ENCODE results near the gene SUB1.
"Not testable (repeated sequence)": the region's sequence is repeated elsewhere in the genome, so short reads cannot be mapped to it uniquely, and the experiment has no call there.

SUB1 gene

DNA sequence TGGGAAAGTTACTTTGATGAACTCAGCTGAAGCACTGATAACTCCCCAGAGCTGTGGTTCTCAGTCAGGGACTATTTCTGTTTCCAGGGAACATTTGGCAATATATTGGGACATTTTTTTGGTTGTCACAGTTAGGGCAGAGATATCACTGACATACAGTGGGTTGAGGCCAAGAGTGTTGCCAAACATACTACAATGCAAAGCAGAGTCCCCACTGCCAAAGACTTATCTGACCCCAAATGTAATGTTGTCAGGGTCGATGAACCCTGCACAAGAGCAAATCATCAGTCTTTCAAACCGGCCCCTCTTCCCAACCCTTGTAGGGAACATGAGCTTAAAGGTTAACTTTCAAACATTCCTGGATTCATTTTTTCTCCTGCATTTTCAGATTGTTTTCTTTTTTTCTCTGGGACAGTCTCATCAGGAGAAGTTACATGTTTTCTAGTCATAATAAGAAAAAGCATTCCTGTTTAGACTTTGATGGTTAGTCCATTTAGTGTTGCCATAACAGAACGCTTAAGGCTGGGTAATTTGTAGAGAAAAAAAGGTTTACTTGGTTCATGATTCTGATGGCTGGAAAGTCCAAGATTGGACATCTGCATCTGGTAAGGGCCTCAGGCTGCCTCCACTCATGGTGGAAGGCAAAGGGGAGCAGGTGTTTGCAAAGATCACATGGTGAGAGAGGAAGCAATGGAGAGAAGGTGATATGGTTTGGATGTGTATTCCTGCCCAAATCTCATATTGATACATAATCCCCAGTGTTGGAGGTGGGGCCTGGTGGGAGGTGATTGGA is 18.8 kb upstream of the SUB1 start:
- DNase-seq = no peak

DNA sequence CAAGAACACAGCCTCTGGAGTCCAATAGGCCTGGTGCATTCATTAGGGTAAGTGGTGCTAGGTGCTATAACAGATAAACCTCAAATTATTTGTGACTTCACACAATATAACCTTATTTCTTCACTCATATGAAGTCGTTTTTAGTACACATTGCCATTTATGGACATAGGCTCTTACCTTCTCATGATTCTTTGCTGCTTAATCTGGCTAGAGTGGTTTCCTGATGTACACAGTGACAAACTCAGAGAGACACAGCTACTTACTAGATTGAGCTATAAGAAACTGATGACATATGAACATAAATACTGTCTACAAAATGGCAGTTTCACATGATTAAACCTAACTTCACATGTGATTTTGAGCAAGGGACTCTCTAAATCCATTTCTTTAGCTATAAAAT is 14.2 kb upstream of the SUB1 start:
- no peak for DNase-seq

DNA sequence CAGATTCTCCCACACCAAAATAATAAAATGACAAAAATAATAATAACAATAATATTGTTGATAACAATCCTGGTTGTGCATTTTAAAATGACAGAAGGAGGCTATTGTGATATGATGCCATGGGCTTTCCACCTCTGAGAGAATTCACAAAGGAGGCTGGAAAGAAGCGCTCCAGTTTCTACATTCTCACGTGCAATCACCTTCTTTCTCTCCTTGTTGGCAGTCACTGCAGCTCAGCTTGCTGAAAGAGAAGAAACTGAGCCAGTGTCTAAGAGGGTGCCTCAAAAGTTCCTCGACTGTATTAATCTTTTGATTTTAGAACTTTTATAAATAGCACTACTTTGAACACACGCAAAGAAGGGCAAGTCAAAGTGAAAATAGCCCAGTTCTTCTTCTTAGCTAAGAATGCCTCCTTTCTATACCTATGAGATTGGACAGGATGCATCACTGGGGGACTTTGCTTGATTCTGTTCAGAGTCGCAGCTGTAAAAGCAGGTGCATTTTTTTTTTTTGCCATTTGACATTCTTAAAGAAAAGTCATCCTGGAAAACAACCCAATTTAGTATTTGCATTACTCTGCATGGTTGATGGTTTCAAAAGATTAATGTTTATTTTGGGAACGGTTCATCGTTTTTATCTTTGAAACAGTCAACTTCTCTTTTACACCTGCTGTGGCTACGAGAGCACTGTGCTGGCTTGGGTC is 12.4 kb upstream of the SUB1 start:
- DNase-seq = no peak

DNA sequence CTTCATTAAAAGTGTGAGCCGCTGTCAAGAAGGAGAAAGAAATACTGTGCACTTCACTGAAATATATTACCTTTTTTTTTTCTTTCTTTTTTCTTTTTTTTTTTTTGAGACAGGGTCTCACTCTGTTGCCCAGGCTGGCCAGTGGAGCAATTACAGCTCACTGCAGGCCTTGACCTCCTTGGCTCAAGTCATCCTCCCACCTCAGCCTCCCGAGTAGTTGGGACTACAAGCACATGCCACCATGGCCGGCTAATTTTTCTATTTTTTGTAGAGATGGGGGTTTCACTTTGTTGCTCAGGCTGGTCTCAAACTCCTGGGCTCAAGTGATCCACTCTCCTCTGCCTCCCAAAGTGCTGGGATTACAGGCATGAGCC is 11.9 kb upstream of the SUB1 start:
- not testable (repeated sequence) for DNase-seq

DNA sequence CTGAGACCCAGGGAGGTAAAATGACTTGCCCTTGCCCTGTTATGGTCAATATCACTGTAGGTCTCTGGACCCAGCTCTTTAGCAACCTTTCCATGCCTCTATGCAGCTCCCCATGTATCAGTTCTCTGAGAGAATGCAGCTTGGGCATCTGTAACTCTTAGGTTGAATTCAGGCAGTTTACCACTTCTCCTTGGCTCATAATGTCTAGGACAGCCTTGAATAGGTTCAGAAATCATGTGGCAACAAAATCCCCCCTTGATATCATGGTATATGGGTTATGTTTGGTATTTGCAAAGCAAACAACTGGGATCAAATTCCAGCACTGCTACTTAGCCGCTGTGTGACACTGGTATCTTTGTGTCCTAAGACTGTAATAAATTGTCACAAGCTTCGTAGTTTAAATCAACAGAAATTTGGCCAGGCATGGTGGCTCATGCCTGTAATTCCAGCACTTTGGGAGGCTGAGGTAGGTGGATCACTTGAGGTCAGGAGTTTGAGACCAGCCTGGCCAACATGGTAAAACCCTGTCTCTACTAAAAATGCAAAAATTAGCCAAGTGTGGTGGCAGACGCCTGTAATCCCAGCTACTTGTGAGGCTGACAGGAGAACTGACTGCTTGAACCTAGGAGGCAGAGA is 10.7 kb upstream of the SUB1 start:
- DNase-seq = no peak

DNA sequence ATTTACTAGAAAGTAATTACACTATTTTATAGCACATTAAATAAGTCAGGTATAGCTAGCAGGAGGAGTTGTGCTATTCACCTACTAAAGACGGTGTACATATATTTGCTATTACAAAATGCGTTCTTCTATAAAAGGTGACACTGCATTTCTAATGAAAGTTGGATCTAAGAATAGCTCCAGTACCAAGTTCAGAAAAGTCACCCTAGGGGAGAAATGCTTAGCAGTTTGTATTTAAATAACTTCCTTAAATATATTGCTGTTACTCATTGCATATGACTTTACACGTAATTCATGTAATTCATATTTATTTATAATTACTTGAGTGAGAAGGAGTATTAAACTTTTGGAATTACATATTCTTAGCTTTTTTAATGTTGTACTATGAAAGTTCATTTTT is 7.0 kb upstream of the SUB1 start:
- no peak for DNase-seq

DNA sequence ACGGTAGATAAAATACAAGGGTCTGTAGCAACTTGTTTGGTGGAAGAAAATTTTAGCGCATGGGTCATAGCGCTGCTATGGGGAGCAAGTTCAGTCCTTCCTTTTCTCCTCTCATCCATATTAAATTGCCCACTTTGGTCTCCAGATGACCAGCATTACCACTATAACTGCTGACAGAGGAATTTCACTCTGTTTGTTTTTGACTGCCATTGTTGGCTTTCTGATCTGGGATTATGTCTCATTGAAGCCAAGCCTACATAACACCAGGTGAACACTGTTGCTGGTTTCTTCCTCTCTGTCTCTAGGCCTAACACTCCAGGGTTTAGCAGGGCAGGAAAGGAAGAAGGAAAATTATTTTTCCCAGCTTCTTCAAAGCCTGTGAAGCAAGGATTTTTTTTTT is 6.6 kb upstream of the SUB1 start:
- no peak for DNase-seq

DNA sequence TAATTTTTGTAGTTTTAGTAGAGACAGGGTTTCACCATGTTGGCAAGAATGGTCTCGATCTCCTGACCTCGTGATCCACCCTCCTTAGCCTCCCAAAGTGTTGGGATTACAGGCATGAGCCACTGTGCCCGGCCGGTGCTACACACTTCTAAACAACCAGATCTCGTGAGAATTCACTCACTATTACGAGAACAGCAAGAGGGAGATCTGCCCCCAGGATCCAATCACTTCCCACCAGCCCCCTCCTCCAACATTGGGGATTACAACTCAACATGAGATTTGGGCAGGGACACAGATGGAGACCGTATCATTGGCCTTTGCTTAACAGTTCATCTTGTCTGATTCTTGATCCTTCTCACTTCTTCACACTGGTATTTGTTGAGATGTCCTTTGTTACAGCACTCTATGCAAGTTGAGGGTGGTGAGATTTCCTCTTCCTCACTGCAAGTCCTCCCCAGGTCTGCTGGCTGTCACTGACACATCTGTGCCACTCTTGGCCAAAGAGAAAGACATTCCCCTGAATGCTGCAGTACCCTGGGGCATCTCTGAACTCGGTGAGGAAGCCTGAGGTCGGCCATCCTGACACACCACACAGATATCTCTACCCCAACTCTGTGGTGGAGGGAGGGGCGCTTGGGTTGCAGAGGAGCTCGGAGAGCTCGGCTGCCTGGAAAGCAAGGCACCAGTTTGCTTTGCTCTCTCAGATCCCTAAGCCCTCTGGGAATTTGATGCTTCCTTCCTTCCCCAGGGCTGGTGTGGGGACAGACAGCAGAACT is 4.2 kb upstream of the SUB1 start:
- no peak for DNase-seq

DNA sequence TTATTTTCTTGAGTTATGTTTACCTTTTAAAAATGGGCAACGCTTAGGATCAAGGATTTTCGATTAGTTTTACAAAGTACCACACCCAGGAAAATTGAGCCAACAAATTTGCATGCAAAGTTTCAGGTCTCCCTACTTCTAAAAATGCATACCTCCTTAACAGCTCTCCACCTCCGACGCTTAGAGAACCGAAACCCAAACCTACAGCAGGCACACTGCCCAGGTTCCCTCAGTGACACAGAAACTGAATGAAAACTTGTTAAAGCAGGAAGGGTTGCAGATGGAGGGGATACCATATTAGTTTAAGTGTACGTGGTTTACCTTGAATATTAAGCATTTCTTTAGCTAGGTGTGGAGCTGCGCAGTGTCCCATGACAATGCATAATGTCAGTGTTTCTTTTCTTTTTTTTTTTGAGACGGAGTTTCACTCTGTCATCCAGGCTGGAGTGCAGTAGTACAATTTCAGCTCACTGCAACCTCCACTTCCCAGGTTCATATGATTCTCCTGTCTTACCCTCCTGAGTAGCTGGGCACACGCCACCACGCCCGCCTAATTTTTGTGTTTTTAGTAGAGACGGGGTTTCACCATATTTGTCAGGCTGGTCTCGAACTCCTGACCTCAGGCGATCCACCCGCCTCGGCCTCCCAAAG is 1.6 kb upstream of the SUB1 start:
- DNase-seq = no peak

DNA sequence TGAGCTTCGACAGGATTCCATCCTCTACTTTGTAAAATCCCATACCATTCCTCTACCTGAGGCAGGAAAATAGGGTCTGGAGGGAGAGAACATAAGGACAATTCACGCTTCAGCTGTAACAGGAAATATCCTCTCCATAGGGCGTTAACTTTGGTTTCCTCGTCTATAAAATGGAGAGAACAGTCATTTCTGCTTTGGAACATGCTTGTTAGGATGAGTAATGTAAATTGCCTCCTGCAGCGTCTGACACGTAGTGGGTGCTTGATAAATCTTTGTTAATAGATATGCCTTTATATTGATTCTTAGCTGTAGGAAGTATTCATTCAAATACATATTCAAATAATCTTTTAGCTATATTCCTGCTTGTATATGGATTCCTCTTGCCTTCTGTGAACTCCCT is 711 bp upstream of the SUB1 start:
- DNase-seq = no peak

DNA sequence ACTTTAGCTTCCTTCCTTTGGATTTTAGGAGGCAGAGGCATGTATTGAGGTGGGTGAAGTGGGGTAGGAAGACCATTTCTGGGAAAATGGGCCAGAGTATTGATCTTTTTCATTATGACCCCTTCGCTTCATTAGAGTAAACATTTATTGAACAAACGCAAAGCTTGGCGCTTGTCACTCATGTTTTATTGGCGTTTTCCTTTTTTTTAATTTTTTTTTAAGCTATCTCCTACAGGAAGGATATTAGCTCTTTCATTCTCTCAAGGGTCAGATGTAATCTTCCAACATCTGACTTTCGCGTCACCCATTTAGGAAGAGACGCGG is 273 bp upstream of the SUB1 start:
- DNase-seq = no peak

DNA sequence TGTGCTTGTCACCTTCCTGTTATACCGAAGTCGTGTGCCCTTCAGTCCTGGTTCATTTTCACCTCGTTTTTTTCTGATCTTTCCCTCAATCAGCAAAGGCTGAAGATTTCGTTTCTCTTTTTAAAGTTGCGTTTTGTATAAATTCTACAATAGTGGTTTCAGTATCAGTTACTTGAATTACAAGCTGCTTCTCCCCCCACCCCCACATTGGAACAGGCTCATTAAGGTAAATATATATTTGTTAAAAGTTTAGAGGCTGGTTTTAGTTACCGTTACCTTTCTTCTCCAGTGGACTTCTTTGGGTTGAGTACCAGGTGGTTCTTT is 881 bp downstream of the SUB1 start:
- DNase-seq = no peak

DNA sequence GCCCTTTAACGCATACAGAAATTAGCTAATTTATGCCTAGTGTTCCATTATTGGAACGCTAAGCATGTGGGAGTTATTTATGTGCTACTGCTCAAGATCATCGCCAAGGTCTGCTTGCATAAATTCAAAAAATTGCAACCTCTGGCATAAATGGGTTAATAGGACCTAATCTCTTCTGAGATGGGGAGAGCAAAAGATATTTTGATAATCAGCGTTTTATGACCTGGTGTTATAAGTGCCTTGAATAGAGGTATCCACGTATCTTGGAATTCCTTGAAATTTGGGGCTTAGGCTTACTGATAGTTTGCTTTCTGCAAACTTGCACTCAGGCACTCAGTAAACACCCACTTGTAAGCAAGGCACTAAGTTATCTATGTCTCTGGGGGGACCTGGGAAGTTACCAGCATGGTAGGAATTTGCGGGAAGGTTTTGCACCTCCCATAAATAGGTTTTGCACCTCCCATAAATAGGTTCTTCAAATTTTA is 1.8 kb downstream of the SUB1 start:
- DNase-seq = no peak

DNA sequence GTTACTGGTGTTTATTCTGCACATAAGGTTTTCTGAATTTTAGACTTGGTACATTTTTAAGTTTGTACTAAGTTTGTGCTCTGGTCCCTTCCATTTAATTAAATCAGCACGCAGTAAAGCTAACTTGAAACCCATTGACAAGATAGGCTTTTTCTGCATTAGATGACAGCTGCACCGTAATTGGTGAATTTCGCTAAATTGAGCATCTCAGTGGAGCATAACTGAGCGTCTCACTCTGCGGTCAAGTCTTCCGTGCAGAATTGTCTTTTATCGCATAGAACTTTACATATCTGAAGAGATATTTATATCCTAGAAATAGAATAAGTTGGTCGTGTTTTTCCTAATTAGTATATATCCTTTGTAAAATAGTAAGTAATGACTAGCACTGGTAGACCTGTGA is 4.1 kb downstream of the SUB1 start:
- no peak for DNase-seq

DNA sequence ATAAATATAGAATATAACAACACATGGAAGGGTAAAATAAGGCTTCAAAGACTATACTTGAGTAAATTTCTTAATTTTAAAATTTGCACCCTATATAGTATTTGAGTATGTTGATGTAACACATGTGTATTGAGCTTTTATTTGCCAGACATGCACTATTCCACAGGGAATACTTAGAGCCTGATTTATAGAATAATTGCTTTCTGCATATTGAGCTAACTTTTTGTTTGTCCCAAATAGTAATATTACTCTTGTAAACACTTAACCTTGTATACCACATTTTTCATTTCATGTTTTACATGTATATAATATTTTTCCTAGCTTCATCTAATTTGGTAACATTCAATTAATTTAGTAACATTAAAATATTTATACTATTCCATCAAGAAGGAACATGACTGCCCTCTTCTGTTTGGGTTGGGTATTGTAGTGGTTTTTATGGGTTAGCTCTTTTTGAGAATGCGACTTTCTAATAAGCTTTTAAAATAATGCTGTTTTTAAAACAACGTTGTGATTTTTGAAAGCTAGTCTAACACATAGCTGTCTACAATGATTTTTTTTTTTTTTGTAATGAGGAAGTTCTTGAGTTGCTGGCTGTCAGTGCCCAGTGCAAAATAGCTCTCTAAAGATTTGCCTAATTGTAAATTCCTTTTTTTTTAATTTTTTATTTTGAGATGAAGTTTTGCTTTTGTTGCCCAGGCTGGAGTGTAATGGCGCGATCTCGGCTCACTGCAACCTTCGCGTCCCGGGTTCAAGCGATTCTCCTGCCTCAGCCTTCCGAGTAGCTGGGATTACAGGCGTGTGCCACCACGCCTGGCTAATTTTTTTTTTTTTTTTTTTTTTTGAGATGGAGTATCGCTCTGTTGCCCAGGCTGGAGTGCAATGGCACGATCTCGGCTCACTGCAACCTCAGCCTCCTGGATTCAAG is 4.8 kb downstream of the SUB1 start:
- DNase-seq = no peak

DNA sequence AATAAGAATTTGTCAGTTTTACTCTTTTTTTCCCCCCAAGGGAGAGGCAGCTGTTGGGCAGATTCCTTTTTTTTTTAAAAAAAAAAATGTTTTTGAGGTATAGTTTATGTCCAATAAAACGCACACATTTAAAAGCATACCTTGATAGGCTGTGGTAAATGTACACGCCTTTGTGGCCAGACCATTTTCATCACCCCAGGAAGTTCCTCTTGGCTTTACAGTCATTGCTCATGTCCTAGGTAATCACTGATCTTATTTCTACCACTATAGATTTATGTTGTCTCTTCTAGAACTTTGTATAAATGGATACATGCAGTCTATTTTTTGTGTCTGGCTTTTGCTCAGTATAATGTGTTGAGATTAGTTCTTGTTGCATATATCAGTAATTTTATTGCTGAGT is 9.8 kb downstream of the SUB1 start:
- DNase-seq = no peak

DNA sequence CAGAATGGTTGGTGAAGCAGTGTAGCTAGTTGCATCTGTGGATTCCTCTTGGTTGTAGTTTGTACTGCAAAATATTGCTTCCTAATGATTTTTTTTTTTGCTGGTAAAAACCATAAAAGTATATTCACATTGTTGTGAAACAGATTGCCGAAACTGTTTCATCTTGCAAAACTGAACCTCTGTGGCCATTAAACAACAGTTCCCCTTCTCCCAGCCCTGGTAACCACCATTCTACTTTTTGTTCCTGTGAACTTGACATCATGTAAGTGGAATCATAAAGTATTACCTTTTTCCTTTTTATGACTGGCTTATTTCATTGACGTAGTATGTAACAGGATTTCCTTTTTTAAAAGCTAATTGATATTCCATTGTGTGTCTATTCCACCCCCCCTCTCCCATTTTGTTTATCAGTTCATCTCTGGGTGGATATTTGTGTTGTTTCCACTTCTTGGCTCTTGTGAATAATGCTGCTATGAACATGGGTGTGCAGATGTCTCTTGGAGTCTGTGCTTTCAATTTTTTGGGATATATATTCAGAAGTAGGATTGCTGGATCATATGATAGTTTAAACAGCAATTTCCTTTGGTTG is 11.8 kb downstream of the SUB1 start:
- DNase-seq = no peak

DNA sequence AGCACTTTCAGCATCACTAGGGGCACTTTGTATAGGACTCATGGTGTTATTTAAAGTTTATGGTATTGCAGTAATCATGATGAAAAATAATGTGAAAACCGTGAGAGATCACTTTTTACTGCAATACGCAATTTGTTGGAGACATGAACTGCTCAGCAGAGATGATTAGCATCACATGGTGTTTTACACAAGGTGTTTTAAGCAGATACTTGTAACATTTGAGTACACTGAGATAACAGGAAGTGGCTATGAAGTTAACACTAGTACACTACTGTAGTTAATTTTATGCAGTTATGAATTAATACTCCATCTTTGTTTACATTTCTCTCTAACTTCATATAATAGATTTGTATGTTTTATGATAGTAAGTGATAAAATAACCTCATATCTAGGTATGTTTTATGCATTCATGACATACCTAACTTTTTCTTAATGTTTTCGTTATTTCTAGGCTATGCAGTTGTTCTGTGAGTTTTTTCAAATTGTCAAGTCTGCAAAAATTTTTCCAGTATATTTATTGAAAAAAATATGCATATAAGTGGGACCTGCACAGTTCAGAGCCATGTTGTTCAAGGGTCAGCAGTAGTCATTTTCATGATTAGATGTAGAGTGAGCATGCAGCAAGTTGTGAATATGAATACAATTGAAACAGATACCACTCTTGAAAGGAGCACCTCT is 13.0 kb downstream of the SUB1 start:
- no peak for DNase-seq

DNA sequence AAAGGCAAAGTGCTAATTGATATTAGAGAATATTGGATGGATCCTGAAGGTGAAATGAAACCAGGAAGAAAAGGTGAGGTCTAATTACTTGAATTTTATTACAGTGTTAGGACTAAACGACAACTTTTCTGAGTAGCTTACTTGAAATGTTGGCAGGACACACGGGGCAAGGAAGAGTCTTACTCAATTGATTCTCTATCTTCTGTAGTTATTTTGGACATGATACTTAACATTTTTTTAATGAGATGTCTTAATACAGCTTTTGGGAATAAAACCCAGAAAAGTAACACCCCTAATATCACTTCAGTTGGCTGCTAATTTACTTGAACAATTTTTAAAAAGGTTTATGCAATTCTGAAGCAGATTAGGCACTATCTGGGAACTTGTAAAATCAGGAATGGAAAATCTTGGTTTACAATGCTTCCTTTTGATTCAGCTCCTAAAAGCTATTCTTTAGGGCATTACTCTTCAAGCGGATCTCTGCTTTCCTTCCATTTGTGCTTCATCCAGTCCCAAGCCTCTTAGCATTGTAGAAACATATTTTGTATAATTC is 13.7 kb downstream of the SUB1 start:
- no peak for DNase-seq

DNA sequence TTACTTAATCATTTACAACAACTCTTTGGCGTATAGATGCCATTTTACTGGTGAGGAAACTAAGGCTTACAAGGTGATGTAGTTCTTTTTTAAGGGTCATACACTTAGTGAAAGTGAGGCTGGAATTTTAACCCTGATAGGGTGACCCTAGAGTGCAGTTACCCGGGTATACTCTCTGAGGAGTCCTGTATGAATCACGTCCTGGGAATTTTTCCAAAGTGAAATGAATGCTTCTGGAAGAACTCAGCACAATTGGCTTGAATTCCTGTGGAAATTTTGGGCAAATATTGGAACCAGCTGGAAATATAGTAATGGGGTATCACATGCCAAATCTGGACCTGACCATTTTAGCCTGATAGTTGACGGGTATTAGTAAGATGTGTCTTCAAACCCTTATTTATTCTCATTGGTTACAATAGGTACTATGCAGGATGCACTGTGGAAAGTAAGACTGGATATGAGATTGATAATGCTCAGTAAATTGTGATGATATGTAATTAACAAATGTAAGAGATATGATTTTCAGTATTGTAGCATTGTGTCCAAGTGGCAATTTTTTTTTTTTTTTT is 14.8 kb downstream of the SUB1 start:
- DNase-seq = no peak

Measured in stimulated activated CD8-positive, alpha-beta memory T cell treated with anti-CD3 and anti-CD28 coated beads, Interleukin-4, amount 100 ng/mL, for 48 hours (primary cell).